Stimulated activated CD4-positive, alpha-beta T cell treated with anti-CD3 and anti-CD28 coated beads, Interleukin-12 subunit alpha, Interleukin-12 subunit beta, amount 100 ng/mL, for 24 hours (primary cell): ENCODE data around the gene ZNF385B.
"Not testable (repeated sequence)": the region's sequence is repeated elsewhere in the genome, so short reads cannot be mapped to it uniquely, and the experiment has no call there.

Source experiments
- DNase-seq, 2 experiments: peaks; one replicate each; pipeline ENCODE4 v3.0.0-alpha.2; 2020; ENCODE audit warnings: low read depth in 2 of 2

The ZNF385B gene

DNA sequence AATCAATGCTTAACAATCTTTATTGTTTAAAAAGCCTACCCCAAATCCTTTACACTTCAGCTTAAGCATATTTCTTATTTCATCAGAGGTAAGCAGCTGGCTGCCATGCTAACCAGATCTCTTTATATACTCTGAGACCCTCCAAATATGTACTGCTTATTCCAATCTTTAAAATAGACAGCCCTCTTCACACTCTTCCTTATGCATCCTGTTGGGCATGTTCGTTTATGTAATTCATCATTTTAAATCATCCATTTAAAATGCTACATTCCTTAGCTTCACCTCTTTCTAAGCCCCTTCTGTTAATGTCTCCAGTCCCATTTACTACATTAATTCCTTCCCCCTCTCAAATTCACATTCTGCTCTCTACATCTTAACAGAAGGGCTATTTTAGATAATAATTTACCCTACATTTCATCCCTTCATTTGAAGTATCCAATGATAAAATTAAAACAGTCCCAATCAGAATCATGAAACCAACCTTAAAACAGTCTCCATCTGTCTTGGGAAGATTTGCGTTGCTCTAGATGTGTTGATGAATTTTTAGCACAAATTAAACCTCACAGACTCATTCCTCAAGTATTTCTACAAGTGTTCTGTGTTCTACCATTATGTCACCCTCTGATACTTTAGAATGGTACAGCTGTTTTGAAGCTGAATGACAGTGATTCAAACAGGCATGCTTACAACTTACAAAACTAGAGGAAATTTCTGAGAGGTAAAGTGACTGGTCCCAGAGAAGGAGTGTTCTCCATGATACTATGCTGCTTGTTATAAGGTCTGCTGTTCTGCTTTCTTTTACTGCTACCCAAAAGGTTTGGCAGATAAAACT is 59.1 kb downstream of the ZNF385B start:
- no peak for DNase-seq

DNA sequence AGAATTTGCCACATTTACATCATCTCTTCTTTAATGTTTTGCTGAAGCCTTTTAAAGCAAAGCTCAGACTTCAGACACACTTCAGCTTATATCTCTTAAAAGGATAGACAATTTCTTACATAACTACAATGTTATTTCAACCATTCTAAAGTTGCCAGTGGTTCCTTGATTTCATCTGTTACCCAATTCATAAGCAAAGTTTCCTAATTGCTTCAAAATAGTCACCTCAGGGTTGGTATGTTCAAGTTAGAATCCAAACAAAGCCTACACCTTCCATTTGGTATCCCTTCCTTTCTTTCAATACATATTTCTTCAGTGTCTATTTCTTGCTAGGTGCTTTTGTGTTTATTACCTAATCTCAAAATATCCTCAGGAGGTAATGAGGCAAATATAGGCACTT is 60.6 kb downstream of the ZNF385B start:
- no peak for DNase-seq

DNA sequence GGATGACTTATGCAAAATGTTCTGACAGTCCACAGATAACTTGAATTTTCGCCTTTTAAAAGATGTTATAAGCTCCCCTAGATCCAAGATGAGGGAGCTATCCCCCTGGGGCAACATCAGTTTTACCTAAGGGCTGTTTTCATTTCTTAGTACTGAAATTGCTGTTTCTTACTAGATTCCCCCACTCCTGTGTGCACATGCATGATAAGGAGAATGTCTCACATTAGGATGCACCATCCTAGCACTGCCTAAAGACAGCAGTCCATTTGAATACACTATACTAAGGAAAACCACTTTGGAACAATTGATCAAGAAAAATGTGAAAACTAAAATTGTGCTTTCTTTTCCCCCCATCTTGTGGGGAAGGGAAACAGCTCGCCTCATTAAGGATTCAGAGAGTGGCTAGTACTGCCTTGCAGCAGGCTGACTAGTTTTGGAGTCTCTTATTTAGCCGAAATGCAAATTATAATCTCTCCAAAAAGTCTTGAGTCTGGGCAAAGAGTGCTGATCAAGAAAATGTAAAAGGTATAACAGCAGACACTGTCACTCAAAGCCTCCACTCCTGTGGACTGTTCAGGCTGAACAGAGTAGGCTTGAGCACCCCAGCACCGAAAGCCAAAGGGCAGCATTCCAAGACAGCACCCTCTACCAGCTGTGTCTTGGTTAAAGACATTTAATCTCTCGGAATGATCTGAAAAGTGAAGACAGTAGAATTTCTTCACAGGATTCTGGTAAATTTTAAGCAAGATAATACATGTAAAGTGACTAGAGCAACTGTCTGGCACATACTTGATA is 65.0 kb downstream of the ZNF385B start:
- DNase-seq, result no peak

DNA sequence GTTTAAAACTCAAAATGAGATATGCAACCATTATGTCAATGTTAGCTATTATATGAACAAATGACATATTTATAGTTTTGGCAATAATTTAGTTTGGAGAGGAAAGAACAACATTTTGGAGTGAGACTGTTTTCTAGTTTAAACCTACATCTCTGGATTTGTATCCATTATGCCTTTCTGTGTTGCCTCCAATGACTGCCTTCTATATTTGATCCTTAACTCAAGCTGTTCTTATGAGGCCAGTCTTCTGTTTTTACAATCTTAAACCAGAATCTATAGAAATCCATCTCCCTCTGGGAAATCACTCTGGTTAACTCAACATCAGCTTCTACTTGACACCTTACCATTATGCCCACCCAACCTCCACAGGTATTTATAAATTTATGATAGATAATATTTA is 67.5 kb downstream of the ZNF385B start:
- no peak for DNase-seq

DNA sequence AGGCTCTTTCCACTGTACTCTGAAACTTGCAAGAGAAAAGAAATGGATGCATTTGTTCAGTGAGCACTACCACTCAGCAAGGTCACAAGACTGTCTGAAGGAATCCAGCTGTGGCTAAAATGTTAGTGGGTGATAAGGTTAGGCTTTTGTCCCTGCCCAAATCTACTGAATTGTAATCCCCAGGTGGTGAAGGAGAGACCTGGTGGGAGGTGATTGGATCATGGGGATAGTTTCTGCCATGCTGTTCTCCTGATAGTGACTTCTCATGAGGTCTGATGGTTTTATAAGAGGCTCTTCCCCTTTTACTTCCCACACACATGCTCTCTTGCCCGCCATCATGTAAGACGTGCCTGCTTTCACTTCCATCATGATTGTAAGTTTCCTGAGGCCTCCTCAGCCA is 68.2 kb downstream of the ZNF385B start:
- no peak for DNase-seq

DNA sequence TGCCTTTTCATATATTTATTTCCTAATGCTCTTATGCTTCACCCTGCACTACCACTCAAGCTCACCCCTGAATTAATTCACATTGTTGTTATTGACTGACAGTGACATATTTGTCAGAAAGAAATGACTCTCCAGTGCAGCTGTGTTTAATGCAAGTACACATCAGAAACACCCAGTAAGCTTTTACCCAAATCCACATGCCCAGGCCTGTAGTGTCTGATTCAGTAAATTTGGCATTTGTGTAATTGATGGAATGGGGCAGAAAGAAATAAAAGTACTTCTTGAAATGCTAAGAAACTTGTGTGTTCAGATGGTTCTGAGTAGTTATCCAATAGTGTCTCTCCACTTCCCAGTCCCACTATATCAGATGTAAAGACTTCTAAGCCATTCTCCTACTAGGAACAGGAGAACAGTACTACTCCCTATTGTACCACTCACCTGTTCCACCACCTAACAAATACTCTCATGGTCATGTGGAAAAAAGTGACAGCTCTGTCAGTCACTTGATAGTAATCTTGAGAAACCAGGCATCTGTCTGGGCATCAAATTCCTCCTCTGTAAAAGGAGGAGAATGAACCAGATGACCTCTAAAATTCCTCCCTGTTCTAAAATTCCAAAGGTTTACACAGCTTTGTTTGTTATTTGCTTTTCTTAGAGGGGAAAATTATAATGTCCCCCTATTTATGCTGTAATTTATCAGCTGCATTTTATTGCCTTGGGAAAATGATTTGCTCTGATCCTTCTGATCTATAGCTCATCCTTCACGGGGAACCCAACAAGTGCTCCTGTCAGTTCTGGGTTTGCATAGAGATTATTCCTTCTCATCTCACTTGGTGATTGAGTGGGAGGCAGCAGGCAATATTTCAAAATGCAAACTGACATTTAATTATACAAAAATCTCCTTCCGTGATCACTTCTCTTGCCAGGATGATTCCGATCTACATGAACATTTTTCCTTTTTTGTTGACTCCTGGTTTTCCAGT is 70.9 kb downstream of the ZNF385B start:
- no peak for DNase-seq

DNA sequence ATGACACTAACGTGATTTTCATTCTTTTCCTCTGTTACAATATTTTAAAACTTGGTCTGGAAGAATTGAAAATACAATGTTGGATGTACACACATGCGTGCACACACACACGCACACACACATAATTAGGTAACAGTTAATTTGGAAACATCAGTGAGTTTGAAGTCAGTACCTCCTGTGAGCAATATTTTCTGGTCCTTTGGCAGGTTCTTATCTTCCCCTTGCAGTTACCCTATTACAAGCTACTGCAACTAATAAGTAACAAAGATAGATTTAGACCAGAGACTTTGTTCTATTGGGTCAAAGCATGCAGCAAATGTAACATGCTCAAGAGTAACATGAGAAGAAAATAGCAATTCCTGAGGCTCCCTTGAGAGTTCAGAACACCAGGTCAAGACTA is 73.3 kb downstream of the ZNF385B start:
- no peak for DNase-seq

DNA sequence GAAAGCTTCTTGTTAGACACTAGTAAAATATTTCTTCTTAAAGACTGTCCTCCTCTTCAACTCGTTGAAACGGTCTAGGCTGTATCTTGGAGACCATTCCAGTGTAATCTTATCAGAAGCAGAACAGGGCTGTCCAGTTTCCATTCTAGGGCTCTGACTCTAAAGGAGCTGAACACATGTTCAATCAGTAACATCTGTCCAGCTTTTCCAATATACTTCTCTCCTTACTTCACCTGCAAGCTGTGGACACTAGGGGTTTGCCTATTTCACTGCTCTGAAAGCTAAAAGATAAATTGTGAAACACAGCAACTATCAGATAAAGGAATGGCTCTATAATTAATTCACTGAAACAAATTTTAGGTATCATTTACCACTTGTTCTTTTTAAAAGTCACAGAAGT is 73.8 kb downstream of the ZNF385B start:
- DNase-seq, result no peak

DNA sequence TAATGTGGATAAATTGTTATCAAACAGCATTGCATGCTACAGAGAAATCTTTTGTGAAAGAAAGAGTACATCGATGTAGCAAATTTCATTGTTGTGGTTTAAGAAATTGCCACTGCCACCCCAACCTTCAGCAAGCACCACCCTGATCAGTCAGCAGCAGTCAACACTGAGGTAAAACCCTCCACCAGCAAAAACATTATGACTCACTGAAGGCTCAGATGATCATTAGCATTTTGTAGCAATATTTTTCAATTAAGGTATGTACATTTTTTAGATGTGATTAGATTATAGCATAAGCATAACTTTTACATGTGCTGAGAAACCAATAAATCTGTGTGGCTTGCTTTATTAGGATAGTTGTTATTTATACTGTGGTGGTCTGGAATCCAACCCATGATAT is 75.5 kb downstream of the ZNF385B start:
- DNase-seq, result no peak

DNA sequence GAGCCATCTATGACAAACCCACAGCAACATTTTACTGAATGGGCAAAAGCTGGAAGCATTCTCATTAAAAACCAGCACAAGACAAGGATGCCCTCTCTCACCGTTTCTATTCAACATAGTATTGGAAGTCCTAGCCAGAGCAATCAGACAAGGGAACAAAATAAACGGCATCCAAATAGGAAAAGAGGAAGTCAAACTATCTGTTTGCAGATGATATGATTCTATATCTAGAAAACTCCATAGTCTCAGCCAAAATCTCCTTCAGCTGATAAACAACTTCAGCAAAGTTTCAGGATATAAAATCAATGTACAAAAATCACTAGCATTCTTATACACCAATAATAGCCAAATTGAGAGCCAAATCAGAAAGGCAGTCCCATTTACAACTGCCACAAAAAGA is 79.1 kb downstream of the ZNF385B start:
- not testable (repeated sequence) for DNase-seq

DNA sequence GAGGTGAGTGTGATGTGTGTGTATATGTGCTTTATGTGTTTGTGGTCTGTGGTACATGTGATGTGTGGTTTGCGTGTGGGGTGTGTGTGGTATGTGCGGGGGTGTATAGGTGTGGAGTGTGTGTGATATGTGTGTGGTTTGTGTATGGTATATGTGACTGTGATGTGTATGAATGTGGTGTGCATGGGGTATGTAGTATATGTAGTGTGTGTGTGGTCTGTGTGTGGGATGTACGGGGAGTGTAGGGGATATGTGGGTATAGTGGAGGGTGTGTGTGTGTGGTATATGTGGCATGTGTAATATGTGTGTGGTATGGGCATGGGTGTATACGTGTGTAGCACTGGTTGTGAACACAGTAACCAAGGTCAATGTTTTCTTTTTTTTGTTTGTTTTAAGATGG is 87.4 kb downstream of the ZNF385B start:
- DNase-seq, result no peak

DNA sequence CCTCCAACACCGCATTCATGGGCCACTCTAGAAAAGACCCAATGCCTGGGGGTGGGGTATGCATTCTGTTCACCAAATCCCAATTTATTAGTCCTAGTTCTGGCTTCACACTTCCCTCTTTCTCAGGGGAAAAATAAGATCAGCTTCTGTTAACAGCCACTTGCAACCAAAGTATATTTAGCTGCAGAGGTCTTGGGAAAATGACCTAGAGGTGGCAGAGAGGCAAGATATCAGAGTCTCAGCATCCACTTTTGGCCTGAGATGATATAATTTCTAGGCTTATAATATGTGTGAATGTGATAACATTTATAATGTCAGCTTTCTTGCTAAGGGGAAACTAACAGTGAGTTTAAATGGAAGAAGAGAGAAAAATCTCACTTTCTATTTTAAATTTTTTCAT is 89.1 kb downstream of the ZNF385B start:
- no peak for DNase-seq

DNA sequence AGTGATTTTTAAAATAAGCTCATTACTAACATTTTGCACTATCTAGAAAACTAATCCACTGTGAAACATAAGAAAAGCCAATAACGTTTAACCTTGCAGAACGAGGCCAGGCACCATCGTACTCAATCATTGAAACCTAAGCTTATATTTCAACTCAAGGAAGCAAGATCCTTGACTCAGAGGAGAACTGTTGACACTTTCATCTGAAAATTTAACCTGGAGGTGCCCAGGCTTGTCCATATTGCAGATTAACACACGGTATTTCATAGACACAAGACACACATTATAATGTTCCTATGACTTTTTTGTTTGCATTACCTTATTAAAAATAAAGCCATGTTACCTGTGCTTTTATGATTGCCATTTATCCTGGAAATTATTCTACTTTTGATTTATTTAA is 89.6 kb downstream of the ZNF385B start:
- DNase-seq, result no peak

DNA sequence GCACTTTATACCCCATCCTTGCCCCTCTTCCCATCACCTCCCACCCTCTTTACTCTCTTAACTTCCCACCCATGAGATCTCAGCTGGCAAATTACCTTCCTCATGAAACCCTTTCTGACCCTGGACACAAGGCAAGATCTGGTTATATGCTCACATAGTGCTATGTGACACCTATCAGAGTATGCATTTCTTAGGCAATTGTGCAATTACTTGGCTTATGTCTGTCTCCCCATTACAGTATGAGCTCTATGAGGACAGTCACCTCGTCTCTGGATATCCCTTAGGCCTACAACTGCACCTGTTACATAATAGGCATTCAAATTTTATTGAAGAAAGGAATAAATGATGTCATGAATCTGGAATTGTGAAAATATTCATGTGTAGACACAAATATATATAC is 91.4 kb downstream of the ZNF385B start:
- DNase-seq, result no peak

DNA sequence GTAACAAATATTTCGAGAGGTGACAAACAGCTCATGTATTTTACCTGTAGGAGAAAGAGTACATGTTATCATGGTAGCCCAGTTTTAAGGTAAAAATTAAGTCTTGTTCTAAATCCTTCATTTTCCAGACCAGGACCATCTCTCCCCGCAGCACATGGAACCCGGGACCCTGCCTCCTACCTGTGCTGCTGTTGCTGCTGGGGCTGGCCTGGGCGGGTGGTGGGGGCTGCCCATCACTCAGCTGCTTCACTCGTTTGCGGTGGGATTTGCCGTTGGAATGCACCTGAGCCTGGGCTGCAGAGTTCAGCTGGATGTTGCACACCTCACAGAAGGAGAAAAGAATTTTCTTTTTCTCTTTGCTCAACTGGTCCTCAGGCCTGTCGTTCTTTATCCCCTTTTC is 92.1 kb downstream of the ZNF385B start:
- no peak for DNase-seq

DNA sequence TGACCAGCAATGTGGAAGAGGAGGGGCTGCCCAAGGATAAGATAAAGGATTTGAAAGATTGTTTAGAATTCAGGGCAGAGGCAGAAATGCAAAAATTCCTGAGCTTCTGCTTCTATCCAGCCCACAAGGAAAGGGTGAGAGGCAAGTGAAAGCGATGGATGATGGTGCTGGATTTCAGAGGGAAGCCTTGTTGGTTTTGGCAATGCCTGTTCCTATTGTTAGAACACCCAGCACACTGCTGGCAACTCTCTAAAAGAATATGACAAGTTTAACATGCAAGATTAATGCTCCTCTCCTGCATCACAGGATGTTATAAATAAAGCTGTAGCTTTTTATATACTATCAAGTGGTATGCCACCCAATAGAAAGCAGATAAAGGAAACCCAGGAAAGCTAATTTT is 92.6 kb downstream of the ZNF385B start:
- DNase-seq, result no peak

DNA sequence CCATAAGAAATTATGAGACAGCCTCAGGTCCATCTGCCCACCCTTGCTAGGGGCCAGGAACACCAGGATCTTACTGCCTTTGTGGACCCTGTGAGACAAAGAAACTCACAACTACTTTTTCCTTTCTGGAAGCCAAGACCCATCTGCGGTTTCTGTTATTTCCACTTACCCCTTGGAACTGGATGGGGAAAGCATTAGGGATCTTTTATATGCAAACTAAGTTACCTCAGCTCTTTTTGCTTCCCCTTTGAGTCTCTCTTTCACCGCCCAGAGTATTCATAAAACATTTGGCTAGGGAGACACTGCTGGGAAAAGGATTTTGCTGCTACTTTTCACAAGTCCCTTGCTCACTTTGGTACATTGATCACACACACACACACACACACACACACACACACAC is 95.7 kb downstream of the ZNF385B start:
- no peak for DNase-seq

DNA sequence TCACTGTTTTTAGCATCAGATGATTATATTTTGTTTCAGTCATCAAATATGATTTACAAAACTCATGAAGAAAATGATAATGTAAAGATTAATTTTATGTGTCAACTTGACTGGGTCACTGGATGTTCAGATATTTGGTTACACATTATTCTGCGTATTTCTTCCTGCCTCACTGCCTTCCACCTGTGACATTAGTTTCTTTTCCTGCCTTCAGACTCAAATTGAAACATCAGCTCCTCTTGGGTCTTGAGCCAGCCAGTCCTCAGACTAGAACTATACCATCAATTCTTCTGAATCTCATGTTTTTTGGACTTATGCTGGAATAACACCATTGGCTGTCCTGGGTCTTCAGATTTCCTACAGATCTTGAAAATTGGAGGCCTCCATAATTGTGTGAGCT is 96.7 kb downstream of the ZNF385B start:
- DNase-seq, result no peak

DNA sequence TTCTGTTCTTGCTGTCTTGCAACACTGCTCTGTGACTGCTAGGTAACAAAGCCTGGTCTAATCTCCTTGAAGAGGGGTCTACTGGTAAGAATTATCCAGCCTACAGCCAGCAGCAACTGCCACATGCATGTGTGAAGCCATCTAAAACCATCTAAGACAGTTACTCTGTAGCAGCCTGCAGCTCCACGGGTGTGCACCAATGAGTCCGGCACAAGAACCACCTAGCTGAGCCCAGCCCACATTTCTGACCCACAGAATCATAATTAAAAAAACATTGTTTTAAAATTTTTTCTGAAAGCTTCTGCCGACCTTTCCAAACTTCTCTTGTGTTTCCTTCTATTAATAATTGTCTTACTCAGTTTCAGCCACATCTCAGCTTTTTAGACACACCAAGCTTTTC is 102.8 kb downstream of the ZNF385B start:
- no peak for DNase-seq

DNA sequence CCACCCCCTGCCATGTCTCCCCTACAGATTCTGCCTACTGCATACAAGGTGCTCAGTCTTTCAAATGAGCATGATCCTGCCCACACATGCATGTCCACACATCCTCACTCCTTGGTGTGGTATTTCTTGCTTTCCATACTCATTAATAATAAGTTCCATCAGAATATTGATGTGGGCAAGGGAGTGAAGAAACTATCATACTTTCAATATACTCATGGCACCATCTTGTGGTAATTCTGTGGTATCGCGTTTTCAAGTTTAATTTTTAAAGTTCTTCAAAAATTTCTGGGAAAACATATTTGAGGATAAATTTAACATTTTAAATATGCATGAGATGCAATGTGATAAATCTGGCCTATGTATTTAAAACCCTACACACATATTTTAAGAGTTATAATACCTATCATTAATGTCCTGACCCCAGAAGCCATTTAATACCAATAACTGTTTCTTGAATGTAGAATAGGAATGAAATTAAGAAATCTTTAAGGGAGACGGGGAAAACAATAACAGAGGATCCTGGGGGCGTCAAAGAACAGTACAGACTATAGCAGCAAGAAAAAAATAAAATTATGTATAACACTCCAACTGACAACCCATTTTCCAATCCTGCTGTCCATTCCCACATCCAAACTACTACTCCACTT is 110.1 kb downstream of the ZNF385B start:
- no peak for DNase-seq

DNA sequence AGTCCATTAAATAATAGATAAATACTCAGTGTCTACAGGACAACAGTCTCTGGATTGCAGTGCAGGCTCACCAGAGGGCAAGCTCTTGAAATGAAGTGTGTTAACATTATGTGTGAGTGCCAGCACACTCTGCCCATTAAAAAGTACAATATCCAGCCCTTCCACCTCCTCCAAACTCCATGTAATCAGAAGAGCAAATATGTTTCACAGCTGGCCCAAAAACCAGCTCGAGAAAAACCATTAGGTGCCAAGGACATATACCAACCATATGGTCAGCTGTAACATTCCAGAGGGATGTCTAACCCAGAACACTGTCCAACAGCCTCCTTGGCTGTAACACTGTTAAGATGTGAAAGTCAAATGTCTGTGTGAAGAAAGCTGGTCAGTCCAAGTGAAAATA is 112.2 kb downstream of the ZNF385B start:
- DNase-seq, result no peak

DNA sequence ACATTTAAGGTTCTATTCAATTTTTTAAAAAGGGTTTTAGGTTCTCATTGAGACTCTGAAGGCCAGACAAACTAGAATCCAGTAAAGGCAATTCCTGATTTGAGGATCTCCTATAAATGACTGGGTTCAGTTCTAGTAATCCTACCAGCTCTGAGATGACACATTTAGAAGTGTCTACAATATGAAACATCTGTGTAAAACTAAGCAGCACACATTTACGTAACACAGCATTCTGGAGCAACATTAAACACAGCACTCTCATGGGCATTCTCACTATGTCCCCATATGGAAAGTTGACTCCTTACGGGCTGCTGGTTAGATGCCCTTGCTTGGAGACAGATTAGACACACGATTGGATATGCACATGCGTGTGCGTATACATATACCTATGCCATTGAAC is 114.4 kb downstream of the ZNF385B start:
- DNase-seq, result no peak
